MM.1S (cell line): ENCODE results near the gene WDR45B.

Experiments used
- DNase-seq: peaks from one replicate; pipeline ENCODE4 v3.0.0-alpha.2; 2015
- H2AFZ ChIP-seq: fragments of 300-600 bp; sonication (generic); 2 replicates; pipeline ENCODE4 v1.6.0; 2016; ENCODE audit warnings: antibody characterized with exemption, low read length
- H3F3A ChIP-seq: fragments of 300-600 bp; sonication (generic); 2 replicates; pipeline ENCODE4 v1.6.1; 2016; ENCODE audit warnings: mild to moderate bottlenecking, antibody characterized with exemption, low read length, moderate library complexity, mixed read lengths; ENCODE audit not compliant: insufficient read depth
- H3K27ac ChIP-seq: fragments of 300-600 bp; sonication (generic); 2 replicates; pipeline ENCODE4 v1.5.1; 2016; ENCODE audit warnings: mild to moderate bottlenecking, low read length
- H3K27me3 ChIP-seq: fragments of 300-600 bp; sonication (generic); replicated peaks from 2 replicates; pipeline ENCODE4 v1.6.0; 2016; ENCODE audit warnings: low read length; ENCODE audit not compliant: insufficient read depth
- H3K36me3 ChIP-seq: fragments of 300-600 bp; sonication (generic); replicated peaks from 2 replicates; pipeline ENCODE4 v1.6.1; 2016; ENCODE audit warnings: mild to moderate bottlenecking, low read length, mixed read lengths; ENCODE audit not compliant: insufficient read depth
- H3K4me1 ChIP-seq: fragments of 300-600 bp; sonication (generic); 2 replicates; pipeline ENCODE4 v1.6.1; 2016; ENCODE audit warnings: low read length, mixed read lengths
- H3K4me2 ChIP-seq: fragments of 300-600 bp; sonication (generic); 2 replicates; pipeline ENCODE4 v1.6.0; 2016; ENCODE audit warnings: low read depth, low read length
- H3K4me3 ChIP-seq: fragments of 300-600 bp; sonication (generic); 2 replicates; pipeline ENCODE4 v1.5.1; 2016; ENCODE audit warnings: low read length, mixed read lengths
- H3K79me2 ChIP-seq: fragments of 300-600 bp; sonication (generic); 2 replicates; pipeline ENCODE4 v1.6.1; 2016; ENCODE audit warnings: mixed run types, low read length, mixed read lengths
- H3K9ac ChIP-seq: fragments of 300-600 bp; sonication (generic); 2 replicates; pipeline ENCODE4 v1.6.1; 2016; ENCODE audit warnings: low read length, mixed read lengths
- H3K9me2 ChIP-seq: fragments of 300-600 bp; sonication (generic); replicated peaks from 2 replicates; pipeline ENCODE4 v1.6.1; 2016; ENCODE audit warnings: mild to moderate bottlenecking, low read length, mixed read lengths; ENCODE audit not compliant: insufficient read depth
- H3K9me3 ChIP-seq: fragments of 300-600 bp; sonication (generic); replicated peaks from 2 replicates; pipeline ENCODE4 v1.6.1; 2016; ENCODE audit warnings: mild to moderate bottlenecking, low read length, mixed read lengths; ENCODE audit not compliant: insufficient read depth
- H4K20me1 ChIP-seq: fragments of 300-600 bp; sonication (generic); 2 replicates; pipeline ENCODE4 v1.6.1; 2016; ENCODE audit warnings: mild to moderate bottlenecking, low read length, moderate library complexity, mixed read lengths; ENCODE audit not compliant: insufficient read depth
- CTCF ChIP-seq: fragments of 300-600 bp; sonication (generic); IDR thresholded peaks from 2 replicates; pipeline ENCODE4 v1.5.1; 2016; ENCODE audit warnings: antibody characterized with exemption, low read length, mixed read lengths
- EZH2 ChIP-seq: fragments of 300-600 bp; sonication (generic); optimal IDR thresholded peaks from 2 replicates; pipeline ENCODE3; 2017; ENCODE audit warnings: low read depth, mild to moderate bottlenecking, antibody characterized with exemption, low read length, mixed read lengths
- EZH2phosphoT487 ChIP-seq: fragments of 300-600 bp; sonication (generic); IDR thresholded peaks from 2 replicates; pipeline ENCODE4 v1.6.1; 2018; ENCODE audit warnings: antibody characterized with exemption, low read length

WDR45B gene

GRCh38 chr17:82677353-82677925 lies 29.2 kb upstream of the WDR45B start:
- Histone ChIP-seq H3K9ac (no peak overlapping the region), H3K9me2 (no peaks in the 10 kb centered on the region), H3K36me3 (no peaks in the 10 kb centered on the region), H3K27me3 (no peaks in the 10 kb centered on the region), H3K27ac (no peak overlapping the region), H3K4me2 (no peak overlapping the region), H3K4me3 (no peak overlapping the region), H4K20me1 (no peaks in the 10 kb centered on the region), H3K79me2 (no peaks in the 10 kb centered on the region), H3F3A (no peaks in the 10 kb centered on the region), H3K4me1 (no peaks in the 10 kb centered on the region), H2AFZ (no peak overlapping the region), H3K9me3 (no peaks in the 10 kb centered on the region)
- TF ChIP-seq CTCF (no peak), EZH2 (no peak), EZH2phosphoT487 (no peak)
- no peak for DNase-seq

GRCh38 chr17:82675476-82676245 lies 27.4 kb upstream of the WDR45B start:
- Histone ChIP-seq H4K20me1 (no peaks in the 10 kb centered on the region), H3K9me3 (no peaks in the 10 kb centered on the region), H2AFZ (no peak overlapping the region), H3K4me3 (no peak overlapping the region), H3K9ac (no peak overlapping the region), H3K36me3 (no peaks in the 10 kb centered on the region), H3K9me2 (no peaks in the 10 kb centered on the region), H3K4me2 (no peak overlapping the region), H3K4me1 (no peaks in the 10 kb centered on the region), H3K27ac (no peak overlapping the region), H3K27me3 (no peaks in the 10 kb centered on the region), H3K79me2 (no peaks in the 10 kb centered on the region), H3F3A (no peaks in the 10 kb centered on the region)
- TF ChIP-seq EZH2phosphoT487, result no peak
- TF ChIP-seq CTCF, result no peak
- no peak for TF ChIP-seq EZH2
- DNase-seq, result no peak

GRCh38 chr17:82674656-82675475 lies 26.6 kb upstream of the WDR45B start:
- H3K9me2 ChIP-seq, result no peaks in the 10 kb centered on the region
- H3K27ac ChIP-seq, result no peak overlapping the region
- H3K4me1 ChIP-seq, result no peaks in the 10 kb centered on the region
- H4K20me1 ChIP-seq, result no peaks in the 10 kb centered on the region
- DNase-seq, result no peak
- H3F3A ChIP-seq, result no peaks in the 10 kb centered on the region
- TF ChIP-seq CTCF, result no peak
- no peak for TF ChIP-seq EZH2phosphoT487
- no peak for TF ChIP-seq EZH2
- H3K9me3 ChIP-seq, result no peaks in the 10 kb centered on the region
- H3K36me3 ChIP-seq, result no peaks in the 10 kb centered on the region
- no peak overlapping the region for H3K4me3 ChIP-seq
- no peak overlapping the region for H3K4me2 ChIP-seq
- H3K27me3 ChIP-seq, result no peaks in the 10 kb centered on the region
- no peak overlapping the region for H3K9ac ChIP-seq
- no peak overlapping the region for H2AFZ ChIP-seq
- no peaks in the 10 kb centered on the region for H3K79me2 ChIP-seq
